Inferior parietal cortex (tissue), 1 donor: Measurements from ENCODE around the gene ZNF492.
"Not testable (repeated sequence)": the region's sequence is repeated elsewhere in the genome, so short reads cannot be mapped to it uniquely, and the experiment has no call there.

Experiments
- DNase-seq: peaks from one replicate; pipeline ENCODE4 v3.0.0-alpha.2; 2016; ENCODE audit errors: extremely low spot score

Gene ZNF492

DNA sequence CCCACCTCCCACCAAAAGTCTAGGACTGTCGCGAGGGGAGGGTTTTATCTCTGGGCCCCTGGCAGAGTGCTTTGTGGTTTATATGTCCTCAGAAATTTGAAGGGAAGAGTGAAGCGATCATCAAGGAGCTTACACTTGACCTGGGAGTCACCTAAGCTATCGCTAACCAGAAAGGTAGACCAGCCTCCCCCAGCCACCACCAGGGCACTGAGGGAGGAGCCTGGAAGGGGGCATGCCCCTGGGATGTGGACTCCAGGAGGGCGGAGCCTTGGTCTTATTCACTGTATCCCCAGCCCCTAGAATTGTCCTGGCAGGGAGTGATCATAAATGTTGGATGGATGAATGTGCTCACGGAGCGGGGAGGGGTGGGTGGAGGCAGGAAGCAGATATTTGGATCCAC is 16.9 kb upstream of the ZNF492 start:
- DNase-seq, result not testable (repeated sequence)

DNA sequence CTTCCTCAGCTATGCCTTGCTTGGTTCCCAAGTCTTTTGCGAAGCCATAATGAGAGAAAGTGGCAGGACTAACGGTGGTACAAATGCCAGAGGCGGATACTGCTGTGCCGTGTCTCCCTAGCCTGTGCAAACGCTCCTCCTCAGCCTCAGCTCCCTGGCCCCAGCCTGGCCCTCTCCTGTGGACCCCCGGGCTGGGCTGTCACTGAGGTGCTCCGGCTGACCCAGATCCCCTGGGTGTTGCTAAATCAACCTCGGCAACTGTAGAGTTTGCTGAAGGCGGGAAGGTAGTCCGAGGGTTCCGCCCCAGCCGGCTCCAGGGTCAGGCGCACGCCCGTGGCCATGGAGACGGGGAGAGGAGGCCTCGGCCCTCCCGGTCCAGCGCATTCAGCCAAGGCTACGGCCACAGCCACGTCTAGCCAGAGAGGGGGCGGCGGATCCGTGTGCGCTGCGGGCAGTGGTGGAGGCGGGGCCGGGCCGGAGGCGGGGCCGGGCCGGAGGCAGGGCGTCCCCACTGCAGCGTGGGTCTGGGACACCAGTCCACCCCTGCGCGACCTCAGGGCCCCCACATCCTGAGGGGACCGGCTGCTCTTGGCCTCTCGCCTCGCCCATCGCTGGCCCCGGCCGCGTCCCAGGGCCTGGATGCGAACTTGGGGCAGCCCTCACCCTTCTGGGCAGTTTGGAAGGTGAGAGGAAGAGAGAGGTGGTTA is 16.4 kb upstream of the ZNF492 start:
- no peak for DNase-seq

DNA sequence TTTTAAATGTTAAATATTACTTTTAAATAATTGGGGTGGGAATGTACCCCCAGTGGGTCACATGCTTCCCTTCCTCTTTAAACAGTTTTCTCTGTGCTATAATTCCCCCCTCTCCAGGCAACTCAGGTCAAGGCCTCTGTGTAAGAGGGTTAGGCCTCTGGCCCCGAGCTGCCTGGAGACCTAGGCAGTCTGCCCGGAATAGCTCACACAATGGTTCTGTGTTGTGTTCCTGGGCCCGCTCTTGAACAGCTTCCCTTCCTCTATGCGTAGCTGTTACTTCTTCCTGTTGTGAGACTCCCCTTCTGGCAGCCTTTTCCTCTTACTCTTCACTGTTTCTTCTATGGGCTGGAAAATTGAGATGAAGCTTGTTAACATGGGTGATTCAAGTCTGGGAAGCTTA is 14.8 kb upstream of the ZNF492 start:
- peak; percentile 53 for DNase-seq

DNA sequence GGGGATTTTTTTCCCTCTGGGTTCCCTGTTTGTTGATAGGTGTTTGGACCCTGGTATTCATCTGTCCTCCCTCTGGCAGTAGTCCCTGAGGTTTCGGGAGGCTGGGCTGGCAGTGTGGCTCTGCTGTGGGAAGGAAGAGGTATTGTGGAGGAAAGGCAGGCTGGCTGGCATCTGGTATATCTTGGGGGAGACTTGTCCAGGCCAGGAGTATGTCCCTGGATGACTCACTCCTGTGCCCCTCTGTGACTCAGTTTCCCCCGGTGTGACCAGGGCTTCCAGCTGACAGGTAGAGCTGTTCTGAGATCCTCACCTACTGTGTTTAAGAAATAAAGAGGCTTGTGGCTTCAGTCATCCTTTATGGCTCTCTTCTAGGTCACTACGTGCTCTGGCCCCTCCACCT is 14.2 kb upstream of the ZNF492 start:
- DNase-seq, result no peak

DNA sequence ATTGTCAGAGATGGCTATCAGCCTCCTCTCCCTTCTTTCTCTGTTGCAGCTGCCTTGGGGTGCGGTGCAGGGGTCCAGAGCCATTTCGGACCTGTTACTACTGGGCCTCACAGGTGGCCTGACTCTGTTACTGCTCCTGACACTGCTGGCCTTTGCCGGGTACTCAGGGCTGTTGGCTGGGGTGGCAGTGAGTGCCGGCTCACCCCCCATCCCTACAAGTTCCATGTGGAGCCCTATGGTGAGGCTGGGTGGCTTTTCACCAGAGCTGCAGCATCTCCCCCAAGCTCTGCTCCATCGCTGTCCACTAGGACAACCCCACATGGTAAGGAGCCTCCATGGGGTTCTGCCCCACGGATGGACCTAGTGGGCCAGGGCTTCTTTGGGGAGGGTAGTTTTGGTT is 13.7 kb upstream of the ZNF492 start:
- DNase-seq, result no peak

DNA sequence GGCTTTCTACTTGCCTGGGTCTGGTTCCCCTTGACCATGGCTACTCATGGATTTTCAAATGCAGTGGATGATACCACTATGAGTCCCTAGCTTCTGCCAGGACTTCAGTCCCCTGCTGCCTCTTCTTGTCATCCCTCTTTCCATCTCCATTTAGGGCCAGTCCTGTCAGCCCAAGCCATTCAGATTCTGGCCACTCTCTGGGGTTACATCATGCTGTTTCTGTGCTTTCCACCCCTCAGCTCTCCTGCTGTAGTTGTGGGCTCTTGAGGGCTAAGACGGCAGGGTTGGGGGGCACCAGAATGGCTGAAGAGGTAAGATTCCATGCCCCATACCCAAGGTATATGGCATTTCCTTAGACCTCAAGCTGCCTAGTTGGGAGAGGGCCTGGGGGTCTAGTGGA is 13.2 kb upstream of the ZNF492 start:
- DNase-seq, result no peak

DNA sequence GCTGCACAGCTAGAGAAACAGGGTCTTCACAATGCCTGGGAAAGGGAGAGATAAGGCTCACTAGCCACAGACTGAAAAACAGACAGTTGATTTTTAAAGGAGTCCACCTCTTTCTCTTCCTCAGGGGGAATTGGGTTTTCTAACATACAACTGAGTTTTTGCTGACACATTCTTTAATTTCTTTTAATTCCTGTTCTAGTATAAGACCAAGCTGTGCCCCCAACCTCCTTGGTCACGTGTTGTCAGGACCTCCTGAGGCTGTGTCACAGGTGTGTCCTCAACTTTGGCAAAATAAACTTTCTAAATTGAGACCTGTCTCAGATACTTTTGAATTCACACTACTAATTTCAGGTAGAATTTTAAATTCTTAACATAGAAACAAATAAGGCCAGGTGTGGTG is 12.1 kb upstream of the ZNF492 start:
- no peak for DNase-seq

DNA sequence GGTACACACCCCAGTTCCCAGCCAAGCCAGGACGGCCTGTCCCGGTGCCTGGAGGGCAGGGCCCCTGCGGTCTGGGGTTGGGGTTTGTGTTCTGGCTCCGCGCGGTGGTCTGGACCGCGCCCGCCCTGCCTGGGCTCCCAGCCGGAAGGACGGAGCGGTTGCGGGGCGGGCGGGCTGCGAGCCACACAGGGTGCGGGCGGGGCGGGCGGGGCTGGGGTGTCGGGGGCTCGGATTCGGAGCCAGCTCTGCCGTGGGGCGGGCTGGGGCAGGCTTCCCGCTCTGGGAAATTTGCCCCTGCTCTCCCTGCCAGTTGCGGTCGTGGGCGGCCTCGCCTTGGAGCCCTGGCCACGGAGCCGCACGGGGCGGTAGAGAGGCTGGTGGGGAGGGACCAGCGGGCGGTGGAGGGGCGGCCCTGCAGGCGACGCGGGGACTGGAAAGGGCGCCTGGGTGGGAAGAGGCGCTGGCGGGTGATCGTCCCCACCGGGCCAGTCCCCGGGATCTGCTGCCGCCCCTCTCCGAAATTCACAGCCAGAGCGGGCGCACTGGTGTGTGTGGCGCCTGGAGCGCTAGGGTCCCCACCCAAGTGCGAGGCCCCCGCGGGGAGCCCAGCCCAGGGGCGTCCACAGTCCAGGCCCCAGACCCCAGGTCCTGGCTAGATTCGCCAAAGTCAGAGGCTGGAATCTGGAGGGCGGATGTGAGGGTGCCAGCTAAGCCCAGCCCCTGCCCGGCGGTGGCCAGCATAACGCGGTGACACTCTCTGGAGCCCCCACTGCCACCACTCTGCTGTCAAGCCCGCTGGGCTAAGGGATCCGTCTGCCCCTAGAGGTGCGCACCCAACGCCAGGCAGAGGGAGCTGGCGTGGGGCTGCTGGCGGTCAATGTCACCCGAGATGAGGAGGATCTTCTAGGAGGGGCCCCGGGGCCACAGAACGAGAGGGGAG is 11.0 kb upstream of the ZNF492 start:
- DNase-seq, result no peak

DNA sequence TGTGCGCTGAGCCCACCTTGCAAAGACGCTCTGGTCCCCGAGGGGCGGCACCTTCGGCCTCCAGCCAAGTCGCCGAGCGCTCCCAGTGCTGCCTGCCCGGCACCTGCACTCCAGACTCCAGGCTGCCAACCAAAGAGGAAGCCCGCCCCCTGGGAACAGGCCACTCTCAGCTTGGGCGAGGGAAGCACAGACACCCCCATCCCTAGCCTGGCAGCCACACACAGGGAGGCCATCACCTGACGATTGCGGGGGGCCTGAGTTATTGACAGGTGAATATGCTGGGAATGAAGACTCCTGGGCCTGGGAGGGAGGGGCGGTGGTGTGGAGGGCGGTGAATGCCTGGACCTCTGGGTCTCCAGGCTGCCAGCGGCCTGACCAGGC is 10.3 kb upstream of the ZNF492 start:
- no peak for DNase-seq

DNA sequence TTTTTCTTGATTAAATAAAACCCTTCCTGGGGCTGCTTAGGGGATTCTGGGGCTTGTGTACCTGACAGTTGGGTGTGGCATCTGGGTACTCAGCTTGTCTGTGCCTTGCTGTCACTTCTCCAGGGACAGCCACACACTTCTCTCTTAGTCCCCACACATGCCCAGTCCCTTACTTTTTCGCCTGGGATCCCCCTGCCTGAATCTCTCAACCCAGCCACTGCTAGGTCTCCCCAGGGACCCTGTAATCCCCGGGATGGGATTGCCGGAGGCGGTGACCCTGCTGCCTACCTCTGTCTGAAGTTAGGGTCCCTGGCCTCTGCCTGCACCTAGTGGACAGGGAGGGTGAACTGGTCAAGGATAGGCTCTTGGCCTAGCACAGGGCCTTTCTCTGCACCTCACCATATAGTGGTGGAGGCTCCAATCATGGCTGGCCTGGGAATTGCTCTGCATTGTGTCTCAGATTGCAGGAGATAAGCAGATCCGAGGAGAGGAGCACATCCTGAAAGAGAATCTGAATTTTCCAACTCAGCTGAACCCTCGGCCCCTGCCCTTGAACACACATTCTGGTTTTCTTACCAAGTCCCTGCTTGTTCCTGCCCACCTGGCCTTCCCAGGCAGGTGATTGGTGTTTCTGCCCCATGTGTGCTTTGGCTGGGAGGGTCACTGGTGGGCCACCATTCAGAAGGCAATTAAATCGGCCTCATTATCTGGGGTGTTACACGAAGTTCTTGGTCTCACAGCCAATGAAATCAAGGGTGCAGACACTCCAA is 8.7 kb upstream of the ZNF492 start:
- DNase-seq, result no peak

DNA sequence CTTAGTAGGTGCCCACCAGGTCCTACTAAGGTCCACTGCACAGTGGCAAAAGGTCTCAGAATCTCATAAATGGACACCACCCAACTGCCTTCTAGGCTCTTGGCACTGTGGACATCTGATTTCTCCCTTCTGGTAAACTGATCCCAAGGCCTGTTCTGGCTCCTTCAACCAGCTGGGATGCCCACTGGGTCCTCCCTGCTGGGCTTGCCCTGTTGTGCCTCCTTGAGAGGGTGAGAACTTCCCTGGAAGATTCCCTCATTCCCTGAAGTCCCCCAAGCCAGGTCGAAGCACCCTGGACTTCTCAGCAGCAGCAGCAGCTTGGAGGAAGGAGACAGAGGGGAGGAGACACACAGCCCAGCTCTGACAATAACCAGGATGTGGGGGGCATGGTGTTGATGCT is 6.6 kb upstream of the ZNF492 start:
- DNase-seq, result no peak

DNA sequence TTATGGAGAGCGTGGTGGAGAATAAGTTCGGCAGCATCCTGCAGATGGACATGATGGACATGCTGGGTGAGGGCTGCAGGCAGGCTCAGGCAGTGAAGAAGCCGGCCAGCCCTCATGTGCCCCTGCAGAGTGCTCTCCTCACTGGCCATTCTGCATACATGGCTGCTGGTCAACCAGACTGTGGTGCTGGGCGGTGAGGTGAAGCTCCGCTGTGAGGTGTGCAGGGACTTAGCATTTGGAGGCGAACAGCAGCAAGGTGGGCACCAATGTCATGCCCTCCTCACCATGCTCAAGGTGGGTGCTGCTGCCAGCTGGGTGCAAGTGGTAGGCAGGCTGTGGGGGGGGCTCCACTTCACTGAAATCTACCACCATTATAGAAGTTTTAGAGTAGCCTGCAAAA is 5.7 kb upstream of the ZNF492 start:
- no peak for DNase-seq

DNA sequence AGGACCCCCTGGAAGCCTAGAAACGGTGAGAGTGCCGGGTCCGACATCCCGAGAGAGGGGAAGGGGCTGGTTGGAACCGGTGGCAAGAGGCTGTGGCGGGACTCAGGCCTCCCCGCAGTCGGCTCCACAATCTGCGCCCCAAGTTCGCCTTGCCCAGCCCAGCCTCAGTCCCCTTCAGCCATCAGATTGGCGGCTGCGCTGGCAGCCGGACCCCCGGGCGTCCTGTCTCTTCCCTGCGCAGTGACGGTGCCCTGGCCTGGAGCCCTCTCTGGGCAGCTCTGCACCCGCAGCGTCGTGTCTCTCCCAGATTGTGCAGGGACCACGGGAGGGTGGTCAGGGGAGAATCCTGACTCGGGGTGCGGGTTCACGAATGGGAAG is 315 bp downstream of the ZNF492 start:
- no peak for DNase-seq

DNA sequence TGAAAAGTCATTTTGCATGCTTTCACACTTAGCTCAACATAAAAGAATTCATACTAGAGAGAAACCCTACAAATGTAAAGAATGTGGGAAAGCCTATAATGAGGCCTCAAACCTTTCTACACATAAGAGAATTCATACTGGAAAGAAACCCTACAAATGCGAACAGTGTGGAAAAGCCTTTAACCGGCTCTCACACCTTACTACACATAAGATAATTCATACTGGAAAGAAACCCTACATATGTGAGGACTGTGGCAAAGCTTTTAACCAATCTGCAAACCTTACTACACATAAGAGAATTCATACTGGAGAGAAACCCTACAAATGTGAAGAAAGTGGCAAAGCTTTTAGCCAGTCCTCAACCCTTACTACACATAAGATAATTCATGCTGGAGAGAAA is 51.4 kb downstream of the ZNF492 start:
- not testable (repeated sequence) for DNase-seq

DNA sequence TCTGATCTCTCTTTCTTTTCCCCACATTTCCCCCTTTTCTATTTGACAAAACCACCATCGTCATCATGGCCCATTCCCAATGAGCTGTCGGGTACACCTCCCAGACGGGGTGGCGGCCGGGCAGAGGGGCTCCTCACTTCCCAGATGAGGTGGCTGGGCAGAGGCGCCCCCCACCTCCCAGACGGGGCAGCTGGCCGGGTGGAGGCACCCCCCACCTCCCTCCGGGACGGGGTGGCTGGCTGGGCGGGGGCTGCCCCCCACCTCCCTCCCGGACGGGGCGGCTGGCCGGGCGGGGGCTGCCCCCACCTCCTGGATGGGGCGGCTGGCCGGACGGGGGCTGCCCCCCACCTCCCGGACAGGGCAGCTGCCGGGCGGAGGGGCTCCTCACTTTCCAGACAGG is 68.5 kb downstream of the ZNF492 start:
- DNase-seq, result not testable (repeated sequence)

DNA sequence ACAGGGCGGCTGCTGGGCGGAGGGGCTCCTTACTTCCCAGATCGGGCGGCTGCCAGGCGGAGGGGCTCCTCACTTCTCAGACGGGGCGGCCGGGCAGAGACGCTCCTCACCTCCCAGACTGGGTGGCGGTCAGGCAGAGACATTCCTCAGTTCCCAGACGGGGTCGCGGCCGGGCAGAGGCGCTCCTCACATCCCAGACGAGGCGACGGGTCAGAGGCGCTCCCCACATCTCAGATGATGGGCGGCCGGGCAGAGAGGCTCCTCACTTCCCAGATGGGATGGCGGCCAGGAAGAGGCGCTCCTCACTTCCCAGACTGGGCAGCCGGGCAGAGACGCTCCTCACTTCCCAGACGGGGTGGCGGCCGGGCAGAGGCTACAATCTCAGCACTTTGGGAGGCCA is 69.0 kb downstream of the ZNF492 start:
- not testable (repeated sequence) for DNase-seq

DNA sequence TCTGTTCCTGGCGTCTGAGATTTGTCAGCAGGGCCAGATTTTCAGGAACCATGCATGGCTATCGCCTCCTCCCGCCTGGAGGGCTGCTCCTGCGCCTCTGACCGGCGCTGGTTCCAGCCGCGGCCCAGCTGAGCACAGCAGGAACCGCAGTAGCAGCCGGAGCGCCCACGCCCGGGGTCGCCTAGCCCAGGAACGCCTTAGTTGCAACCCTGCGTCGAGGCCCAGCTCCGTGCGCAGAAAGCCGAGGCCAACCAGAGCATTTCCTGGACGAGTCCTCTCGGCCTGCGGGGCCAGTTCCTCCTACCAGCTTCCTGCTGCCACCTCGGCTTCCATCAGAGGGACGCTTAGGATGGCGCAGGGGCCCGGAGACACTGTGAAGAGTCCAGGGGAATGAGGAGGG is 74.9 kb downstream of the ZNF492 start:
- DNase-seq, result no peak
